ENCODE data around the gene SCUBE1. TPM values are rescaled to one million over a fixed set of nuclear protein-coding genes. Genes with fewer than 3 reads are reported as not detected.

SCUBE1 gene
- not detected in 2 replicates for total RNA-seq (2014; rRNA removed; shearing (Covaris generic))

GRCh38 chr22:43343262-43343669, at the start of gene SCUBE1:
Gene SCUBE1 (minus strand): TSS chr22:43343372. CDS start chr22:43343261, 111 bp downstream.
- Histone ChIP-seq H3K27ac (no peak within 1 kb of the TSS), H3K4me1 (replicated peaks) (peaks cover 14% of the 10 kb centered on the region), H3K36me3 (no peaks in the 10 kb centered on the region), H3K4me3 (no peak within 1 kb of the TSS), H3K9me3 (replicated peaks) (no peaks in the 10 kb centered on the region), H3K27me3 (replicated peaks) (peaks cover 45% of the 10 kb centered on the region)
- DNase-seq (ENCODE audit: low read depth in 1 of 2, low spot score in 2 of 2), result no peak

GRCh38 chr22:43392385-43392989, 49.3 kb upstream of the SCUBE1 start:
- Histone ChIP-seq H3K36me3 (no peaks in the 10 kb centered on the region), H3K4me3 (no peak overlapping the region), H3K4me1 (replicated peaks) (no peaks in the 10 kb centered on the region), H3K27me3 (replicated peaks) (peaks cover 34% of the 10 kb centered on the region), H3K9me3 (replicated peaks) (peaks cover 3% of the 10 kb centered on the region; the same call in 1 of the 2 replicates), H3K27ac (no peak overlapping the region)
- no peak for DNase-seq (ENCODE audit: low read depth in 1 of 2, low spot score in 2 of 2)

GRCh38 chr22:43391306-43391705, 48.1 kb upstream of the SCUBE1 start:
- DNase-seq (ENCODE audit: low read depth in 1 of 2, low spot score in 2 of 2), result no peak
- no peak overlapping the region for H3K4me3 ChIP-seq
- no peaks in the 10 kb centered on the region for H3K4me1 ChIP-seq (replicated peaks)
- no peaks in the 10 kb centered on the region for H3K36me3 ChIP-seq
- peaks cover 3% of the 10 kb centered on the region; the same call in 1 of the 2 replicates for H3K9me3 ChIP-seq (replicated peaks)
- no peak overlapping the region for H3K27ac ChIP-seq
- H3K27me3 ChIP-seq (replicated peaks), result peaks cover 25% of the 10 kb centered on the region

- H3K36me3 ChIP-seq, result no peaks in the 10 kb centered on the region
- DNase-seq (ENCODE audit: low read depth in 1 of 2, low spot score in 2 of 2), result no peak
- H3K9me3 ChIP-seq (replicated peaks), result peaks cover 3% of the 10 kb centered on the region; the same call in 1 of the 2 replicates
- no peaks in the 10 kb centered on the region for H3K4me1 ChIP-seq (replicated peaks)
- no peak overlapping the region for H3K4me3 ChIP-seq
- peaks cover 26% of the 10 kb centered on the region for H3K27me3 ChIP-seq (replicated peaks)
- no peak overlapping the region for H3K27ac ChIP-seq
These were observed 47.7 kb upstream of the SCUBE1 start for GRCh38 chr22:43390872-43391271.

- H3K27me3 ChIP-seq (replicated peaks), result peaks cover 23% of the 10 kb centered on the region
- no peak overlapping the region for H3K27ac ChIP-seq
- no peak overlapping the region for H3K4me3 ChIP-seq
- no peaks in the 10 kb centered on the region for H3K4me1 ChIP-seq (replicated peaks)
- no peaks in the 10 kb centered on the region for H3K36me3 ChIP-seq
- no peak for DNase-seq (ENCODE audit: low read depth in 1 of 2, low spot score in 2 of 2)
- H3K9me3 ChIP-seq (replicated peaks), result peaks cover 3% of the 10 kb centered on the region; the same call in 1 of the 2 replicates
These were observed 47.0 kb upstream of the SCUBE1 start for GRCh38 chr22:43390166-43390565.

- no peak overlapping the region for H3K4me3 ChIP-seq
- no peaks in the 10 kb centered on the region for H3K36me3 ChIP-seq
- DNase-seq (ENCODE audit: low read depth in 1 of 2, low spot score in 2 of 2), result no peak
- H3K27me3 ChIP-seq (replicated peaks), result peaks cover 20% of the 10 kb centered on the region
- H3K9me3 ChIP-seq (replicated peaks), result peaks cover 3% of the 10 kb centered on the region; the same call in 1 of the 2 replicates
- H3K4me1 ChIP-seq (replicated peaks), result no peaks in the 10 kb centered on the region
- H3K27ac ChIP-seq, result no peak overlapping the region
These were observed 46.2 kb upstream of the SCUBE1 start for GRCh38 chr22:43389227-43389836.

GRCh38 chr22:43388420-43388851, 45.3 kb upstream of the SCUBE1 start:
- peak; percentile 53 to 76 for DNase-seq (ENCODE audit: low read depth in 1 of 2, low spot score in 2 of 2)
- no peaks in the 10 kb centered on the region for H3K4me1 ChIP-seq (replicated peaks)
- peaks cover 23% of the 10 kb centered on the region for H3K27me3 ChIP-seq (replicated peaks)
- no peak overlapping the region for H3K27ac ChIP-seq
- H3K9me3 ChIP-seq (replicated peaks), result peaks cover 3% of the 10 kb centered on the region; the same call in 1 of the 2 replicates
- H3K4me3 ChIP-seq, result no peak overlapping the region
- H3K36me3 ChIP-seq, result no peaks in the 10 kb centered on the region

- H3K27me3 ChIP-seq (replicated peaks), result peaks cover 29% of the 10 kb centered on the region
- no peak for DNase-seq (ENCODE audit: low read depth in 1 of 2, low spot score in 2 of 2)
- H3K4me3 ChIP-seq, result no peak overlapping the region
- no peak overlapping the region for H3K27ac ChIP-seq
- no peaks in the 10 kb centered on the region for H3K4me1 ChIP-seq (replicated peaks)
- H3K9me3 ChIP-seq (replicated peaks), result peaks cover 3% of the 10 kb centered on the region; the same call in 1 of the 2 replicates
- H3K36me3 ChIP-seq, result no peaks in the 10 kb centered on the region
These were observed 44.6 kb upstream of the SCUBE1 start for GRCh38 chr22:43387815-43388214.

- peaks cover 3% of the 10 kb centered on the region; the same call in 1 of the 2 replicates for H3K9me3 ChIP-seq (replicated peaks)
- H3K27me3 ChIP-seq (replicated peaks), result peaks cover 24% of the 10 kb centered on the region
- no peak overlapping the region for H3K27ac ChIP-seq
- DNase-seq (ENCODE audit: low read depth in 1 of 2, low spot score in 2 of 2), result peak; percentile 48 to 73
- H3K4me1 ChIP-seq (replicated peaks), result no peaks in the 10 kb centered on the region
- H3K36me3 ChIP-seq, result no peaks in the 10 kb centered on the region
- no peak overlapping the region for H3K4me3 ChIP-seq
These were observed 42.8 kb upstream of the SCUBE1 start for GRCh38 chr22:43385770-43386641.

GRCh38 chr22:43384863-43385262, 41.7 kb upstream of the SCUBE1 start:
- H3K27me3 ChIP-seq (replicated peaks), result peaks cover 35% of the 10 kb centered on the region
- no peaks in the 10 kb centered on the region for H3K4me1 ChIP-seq (replicated peaks)
- no peaks in the 10 kb centered on the region for H3K36me3 ChIP-seq
- no peak for DNase-seq (ENCODE audit: low read depth in 1 of 2, low spot score in 2 of 2)
- H3K9me3 ChIP-seq (replicated peaks), result peaks cover 3% of the 10 kb centered on the region; the same call in 1 of the 2 replicates
- no peak overlapping the region for H3K27ac ChIP-seq
- H3K4me3 ChIP-seq, result no peak overlapping the region

GRCh38 chr22:43381693-43382092, 38.5 kb upstream of the SCUBE1 start:
- Histone ChIP-seq H3K4me1 (replicated peaks) (peaks cover 10% of the 10 kb centered on the region), H3K27me3 (replicated peaks) (peaks cover 26% of the 10 kb centered on the region), H3K4me3 (no peak overlapping the region), H3K9me3 (replicated peaks) (no peaks in the 10 kb centered on the region), H3K36me3 (no peaks in the 10 kb centered on the region), H3K27ac (no peak overlapping the region)
- DNase-seq (ENCODE audit: low read depth in 1 of 2, low spot score in 2 of 2), result no peak

- Histone ChIP-seq H3K27ac (no peak overlapping the region), H3K4me1 (replicated peaks) (peaks cover 10% of the 10 kb centered on the region), H3K9me3 (replicated peaks) (no peaks in the 10 kb centered on the region), H3K27me3 (replicated peaks) (peaks cover 15% of the 10 kb centered on the region), H3K36me3 (no peaks in the 10 kb centered on the region), H3K4me3 (no peak overlapping the region)
- peak in 1 of 2 experiments; percentile 18 for DNase-seq (ENCODE audit: low read depth in 1 of 2, low spot score in 2 of 2)
These were observed 34.9 kb upstream of the SCUBE1 start for GRCh38 chr22:43377896-43378704.

- no peak overlapping the region for H3K4me3 ChIP-seq
These were observed 34.4 kb upstream of the SCUBE1 start for GRCh38 chr22:43377548-43377895.

More at GRCh38 chr22:43377548-43377895, 34.4 kb upstream of the SCUBE1 start:
- Histone ChIP-seq H3K27ac (no peak overlapping the region), H3K27me3 (replicated peaks) (peaks cover 12% of the 10 kb centered on the region), H3K4me1 (replicated peaks) (peaks cover 10% of the 10 kb centered on the region), H3K36me3 (no peaks in the 10 kb centered on the region), H3K9me3 (replicated peaks) (no peaks in the 10 kb centered on the region)
- DNase-seq (ENCODE audit: low read depth in 1 of 2, low spot score in 2 of 2), result no peak

All from SJSA1 (cell line).